ENCODE results near the gene STMN3. TPM values are rescaled to one million over a fixed set of nuclear protein-coding genes. Genes with fewer than 3 reads are reported as not detected.

STMN3 gene
- 10 to 100 TPM in 3 of 4 donors, 1 to 10 TPM in 1; 9.4 to 23.0 (median 12.0) TPM for total RNA-seq

DNA sequence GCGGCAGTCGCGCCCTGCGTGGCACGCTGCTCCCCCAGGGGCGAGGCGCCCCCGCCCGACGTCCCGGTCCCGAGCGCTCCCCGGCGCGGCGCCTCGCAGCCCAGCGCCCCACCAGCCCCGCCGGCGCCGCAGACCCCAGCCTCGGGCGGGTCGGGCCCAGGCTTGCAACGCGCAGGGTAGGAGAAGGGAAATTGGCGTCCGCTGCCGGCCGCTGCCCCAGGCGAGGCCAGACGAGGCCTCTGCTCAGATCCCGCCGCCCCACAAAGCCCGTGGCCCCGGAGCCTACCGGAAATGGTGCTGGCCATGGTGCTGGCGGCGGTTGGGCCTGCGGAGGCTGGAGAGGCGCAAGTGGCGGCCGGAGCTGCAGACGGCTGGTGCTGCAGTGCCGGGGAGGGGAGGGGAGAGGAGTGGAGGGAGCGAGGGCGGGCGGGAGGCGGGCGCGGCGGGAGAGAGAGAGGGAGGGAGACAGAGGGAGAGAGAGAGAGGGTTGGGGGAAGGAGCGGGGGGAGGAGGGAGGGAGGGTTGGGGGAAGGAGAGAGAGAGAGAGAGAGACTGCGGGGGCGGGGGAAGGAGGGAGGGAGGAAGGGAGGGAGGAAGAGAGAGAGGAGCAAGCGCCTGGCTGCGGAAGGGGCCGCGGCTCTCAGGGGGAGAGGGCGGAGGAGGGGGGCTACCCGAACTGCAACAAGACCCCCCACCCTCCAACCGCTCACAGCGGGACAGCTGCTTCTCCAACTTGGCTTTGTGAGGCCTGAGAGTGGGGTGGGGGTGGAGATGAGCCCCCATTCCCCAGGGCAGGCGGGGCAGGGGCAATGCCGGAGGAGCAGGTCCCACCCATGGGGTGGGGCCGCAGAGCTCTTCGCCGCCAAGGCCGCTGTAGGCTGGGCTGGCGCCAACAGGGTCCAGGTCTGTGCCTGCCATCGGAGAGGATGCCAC is at the start of gene STMN3:
Gene STMN3 (minus strand): TSS at position 384 of the 933 bp plus-strand sequence. CDS start 79 bp downstream, at position 305.
- intact Hi-C loops (cut with DNase I; ENCODE audit: low total_unique reads): no loop called here
- DNase-seq (ENCODE audit: low spot score in 2 of 2): peak; percentile 79 to 97
- peak within 1 kb of the TSS; percentile 31 for H3K4me3 ChIP-seq (ENCODE audit: low read depth, poor library complexity, severe bottlenecking)
- TF ChIP-seq POLR2A (IDR thresholded peaks at IDR 0.05): no peak
- TF ChIP-seq, protein P1, sequence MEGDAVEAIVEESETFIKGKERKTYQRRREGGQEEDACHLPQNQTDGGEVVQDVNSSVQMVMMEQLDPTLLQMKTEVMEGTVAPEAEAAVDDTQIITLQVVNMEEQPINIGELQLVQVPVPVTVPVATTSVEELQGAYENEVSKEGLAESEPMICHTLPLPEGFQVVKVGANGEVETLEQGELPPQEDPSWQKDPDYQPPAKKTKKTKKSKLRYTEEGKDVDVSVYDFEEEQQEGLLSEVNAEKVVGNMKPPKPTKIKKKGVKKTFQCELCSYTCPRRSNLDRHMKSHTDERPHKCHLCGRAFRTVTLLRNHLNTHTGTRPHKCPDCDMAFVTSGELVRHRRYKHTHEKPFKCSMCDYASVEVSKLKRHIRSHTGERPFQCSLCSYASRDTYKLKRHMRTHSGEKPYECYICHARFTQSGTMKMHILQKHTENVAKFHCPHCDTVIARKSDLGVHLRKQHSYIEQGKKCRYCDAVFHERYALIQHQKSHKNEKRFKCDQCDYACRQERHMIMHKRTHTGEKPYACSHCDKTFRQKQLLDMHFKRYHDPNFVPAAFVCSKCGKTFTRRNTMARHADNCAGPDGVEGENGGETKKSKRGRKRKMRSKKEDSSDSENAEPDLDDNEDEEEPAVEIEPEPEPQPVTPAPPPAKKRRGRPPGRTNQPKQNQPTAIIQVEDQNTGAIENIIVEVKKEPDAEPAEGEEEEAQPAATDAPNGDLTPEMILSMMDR (IDR thresholded peaks at IDR 0.05): no peak
- 0 to 1% methylated on average over 32 to 58 of the region's 73 CpGs for WGBS, 2 donors

DNA sequence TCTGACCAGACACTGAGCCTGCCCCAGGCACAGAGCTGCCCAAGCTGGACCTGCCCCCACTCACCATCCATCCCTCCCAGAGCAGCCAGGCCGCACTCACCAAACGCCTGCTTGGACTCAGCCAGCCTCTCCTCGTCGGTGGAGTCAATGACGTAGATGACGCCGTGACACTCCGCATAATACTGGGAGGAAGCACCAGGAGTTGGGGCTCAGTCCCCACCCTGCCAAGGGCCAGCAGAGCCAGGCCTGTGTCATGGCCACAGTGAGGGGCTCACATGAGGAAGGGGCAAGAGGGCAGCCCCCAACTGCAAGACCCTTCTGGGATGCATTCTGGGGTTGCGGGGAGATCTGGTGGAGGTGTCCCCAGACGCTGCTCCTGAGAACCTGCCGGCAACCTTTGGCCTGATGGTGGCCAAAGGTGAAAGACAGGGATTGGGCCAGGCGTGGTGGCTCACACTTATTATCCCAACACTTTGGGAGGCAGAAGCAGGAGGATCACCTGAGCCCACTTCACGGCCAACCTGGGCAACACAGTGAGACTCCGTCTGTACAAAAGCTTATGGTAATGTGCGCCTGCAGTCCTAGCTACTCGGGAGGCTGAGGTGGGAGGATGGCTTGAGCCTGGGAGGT is 48.9 kb upstream of the STMN3 start:
- WGBS, 2 donors: 86 to 91% methylated on average over 15 to 16 of the region's 16 CpGs
- intact Hi-C loops (cut with DNase I; ENCODE audit: low total_unique reads): no loop called here

DNA sequence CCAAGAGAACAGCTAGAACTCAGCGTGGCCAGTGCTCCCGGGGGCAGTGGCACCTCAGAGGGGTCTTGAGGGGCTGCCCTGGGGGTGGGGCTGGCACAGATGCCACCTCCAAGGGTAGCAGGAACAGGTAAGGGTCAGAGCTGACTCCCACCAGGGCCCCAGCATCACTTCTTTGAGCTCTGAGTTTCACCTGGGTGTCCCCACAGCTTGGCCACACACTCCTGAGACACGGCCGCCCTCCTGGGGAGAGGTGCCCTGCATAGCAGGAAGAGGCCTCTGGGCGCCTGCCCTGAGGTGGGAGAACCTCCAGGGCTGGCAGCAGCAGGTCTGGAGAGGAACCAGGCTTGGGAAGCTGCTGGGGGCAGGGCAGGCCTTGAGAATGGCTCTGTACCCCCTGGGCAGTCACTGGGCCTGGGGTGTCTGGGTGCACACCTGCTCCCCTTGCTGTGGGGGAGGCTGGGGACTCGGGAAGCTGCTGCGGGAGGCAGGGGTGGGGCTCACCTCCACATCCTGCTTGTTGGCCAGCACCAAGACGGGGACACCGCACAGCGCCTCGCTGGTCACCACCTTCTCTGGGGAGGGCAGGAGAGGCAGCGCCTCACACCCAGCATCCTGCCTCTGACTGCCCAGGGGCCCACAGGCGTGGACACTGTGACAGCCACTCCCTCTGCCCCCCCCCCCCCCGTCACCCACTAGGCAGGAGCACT is 48.3 kb upstream of the STMN3 start:
- intact Hi-C loops (cut with DNase I; ENCODE audit: low total_unique reads): no loop called here
- no peak for TF ChIP-seq POLR2A (IDR thresholded peaks at IDR 0.05)
- TF ChIP-seq, protein P1 (IDR thresholded peaks at IDR 0.05): no peak
- no peak overlapping the region for H3K4me3 ChIP-seq (ENCODE audit: low read depth, poor library complexity, severe bottlenecking)
- DNase-seq (ENCODE audit: low spot score in 2 of 2): no peak
- 78 to 80% methylated on average over 7 to 13 of the region's 14 CpGs for WGBS, 2 donors

More for the DNA sequence above, 48.9 kb upstream of the STMN3 start:
- no peak for TF ChIP-seq POLR2A (IDR thresholded peaks at IDR 0.05)
- TF ChIP-seq, protein P1 (IDR thresholded peaks at IDR 0.05): no peak
- no peak overlapping the region for H3K4me3 ChIP-seq (ENCODE audit: low read depth, poor library complexity, severe bottlenecking)
- peak in 1 of 2 donors; percentile 71 for DNase-seq (ENCODE audit: low spot score in 2 of 2)

DNA sequence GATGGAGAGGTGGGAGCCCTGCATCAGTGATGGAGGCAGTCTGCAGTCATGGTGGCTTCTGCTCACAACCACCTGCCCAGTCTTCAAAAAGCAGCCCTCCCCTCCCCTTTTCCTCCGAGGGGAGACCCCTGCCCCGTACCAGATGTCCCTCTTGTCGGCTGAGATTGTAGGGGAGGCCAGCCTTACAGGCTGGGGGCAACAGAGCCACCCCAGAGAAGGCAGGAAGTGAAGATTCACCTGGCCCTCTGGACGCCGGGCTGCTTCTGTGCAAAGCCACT is 47.8 kb upstream of the STMN3 start:
- no peak for DNase-seq (ENCODE audit: low spot score in 2 of 2)
- intact Hi-C loops (cut with DNase I; ENCODE audit: low total_unique reads): no loop called here
- no peak for TF ChIP-seq POLR2A (IDR thresholded peaks at IDR 0.05)
- TF ChIP-seq, protein P1 (IDR thresholded peaks at IDR 0.05): no peak
- no peak overlapping the region for H3K4me3 ChIP-seq (ENCODE audit: low read depth, poor library complexity, severe bottlenecking)
- 72 to 84% methylated on average over 4 to 5 of the region's 5 CpGs for WGBS, 2 donors

DNA sequence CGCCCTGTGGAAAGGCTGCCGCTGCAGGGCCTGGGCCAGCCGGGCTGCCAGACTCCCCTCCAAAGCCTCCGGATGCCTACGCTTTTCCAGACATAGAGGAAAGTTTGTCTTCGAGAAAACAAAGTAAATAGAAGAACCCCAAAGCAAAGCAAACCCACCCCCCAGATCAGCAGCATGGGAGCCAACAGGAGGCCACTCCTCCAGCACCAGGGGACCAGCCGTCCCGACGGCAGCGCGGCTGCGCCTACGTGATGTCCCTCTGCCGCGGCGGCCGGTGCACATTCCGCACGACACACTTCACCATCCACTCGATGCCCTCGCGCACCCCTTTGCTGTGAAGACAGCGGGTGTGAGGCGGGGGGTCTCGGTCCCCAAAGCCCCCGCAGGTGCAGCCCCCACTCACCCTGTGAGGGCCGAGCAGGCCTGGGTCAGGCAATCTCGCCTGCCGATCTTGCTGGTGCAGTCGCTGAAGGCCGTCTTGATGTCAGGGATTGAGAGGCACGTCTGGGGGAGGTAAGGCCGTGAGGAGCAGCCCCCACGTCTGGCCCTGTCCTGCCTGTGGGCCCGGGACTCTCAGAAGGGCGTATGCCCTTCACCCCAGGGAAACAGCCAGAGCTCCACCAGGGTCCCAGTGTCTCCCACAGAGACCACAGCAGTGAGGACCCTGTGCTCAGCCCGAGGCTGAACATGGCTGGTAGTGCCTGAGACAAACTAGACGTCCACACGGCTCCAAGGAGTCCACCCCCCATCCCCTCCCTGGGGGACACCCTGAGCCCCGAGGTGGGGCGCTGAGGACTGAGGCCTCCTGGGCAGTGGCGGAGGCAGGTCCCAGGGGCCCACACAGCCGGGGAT is 47.2 kb upstream of the STMN3 start:
- intact Hi-C loops (cut with DNase I; ENCODE audit: low total_unique reads): no loop called here
- no peak for DNase-seq (ENCODE audit: low spot score in 2 of 2)
- WGBS, 2 donors: 86 to 90% methylated on average over 23 to 41 of the region's 43 CpGs
- no peak for TF ChIP-seq POLR2A (IDR thresholded peaks at IDR 0.05)
- no peak overlapping the region for H3K4me3 ChIP-seq (ENCODE audit: low read depth, poor library complexity, severe bottlenecking)

Measured in lower leg skin (tissue), 4 donors.